DND-41 (cell line): ENCODE measurements around the gene OOSP4A.

ENCODE experiments used
- ATAC-seq: fragments of 200-7000 bp; cut with Tn5 transposase; 3 replicates; pipeline ENCODE4 v1.9.1; 2021; ENCODE audit warnings: low read depth; ENCODE audit not compliant: insufficient read depth
- DNase-seq: peaks from one replicate; pipeline ENCODE4 v3.0.0-alpha.2; 2020
- H2AFZ ChIP-seq: 2 replicates; pipeline ENCODE4 v1.6.0; 2012; ENCODE audit warnings: low read depth, low read length
- H3K27ac ChIP-seq: 2 replicates; pipeline ENCODE4 v1.5.1; 2012; ENCODE audit warnings: low read length, inconsistent platforms
- H3K27me3 ChIP-seq: fragments of 200-600 bp; sonication (generic); 2 replicates; pipeline ENCODE4 v1.6.0; 2012; ENCODE audit warnings: low read length, mild to moderate bottlenecking, inconsistent platforms; ENCODE audit not compliant: insufficient read depth, poor library complexity
- H3K36me3 ChIP-seq: 2 replicates; pipeline ENCODE4 v1.5.1; 2012; ENCODE audit warnings: low read length, inconsistent platforms; ENCODE audit not compliant: insufficient read depth
- H3K4me1 ChIP-seq: 2 replicates; pipeline ENCODE4 v1.5.1; 2012; ENCODE audit warnings: mild to moderate bottlenecking, low read length; ENCODE audit not compliant: insufficient read depth
- H3K4me2 ChIP-seq: 2 replicates; pipeline ENCODE4 v1.6.0; 2012; ENCODE audit warnings: mild to moderate bottlenecking, moderate library complexity, low read length, inconsistent platforms; ENCODE audit not compliant: insufficient read depth
- H3K4me3 ChIP-seq, 2 experiments: fragments of 200-600 bp in 1 of 2; shearing (Covaris generic) in 1 of 2; 2 replicates each; pipeline ENCODE4 v1.5.1; 2012 to 2016; ENCODE audit warnings: inconsistent platforms in 2 of 2, low read length in 2 of 2, mild to moderate bottlenecking in 2 of 2, low read depth in 1 of 2, moderate library complexity in 1 of 2
- H3K79me2 ChIP-seq: 2 replicates; pipeline ENCODE4 v1.6.0; 2012; ENCODE audit warnings: low read length, inconsistent platforms; ENCODE audit not compliant: insufficient read depth
- H3K9ac ChIP-seq: 2 replicates; pipeline ENCODE4 v1.6.0; 2012; ENCODE audit warnings: low read depth, mild to moderate bottlenecking, inconsistent platforms, low read length, moderate library complexity
- H3K9me3 ChIP-seq: 2 replicates; pipeline ENCODE4 v1.5.1; 2012; ENCODE audit warnings: low read length, moderate library complexity, mild to moderate bottlenecking, inconsistent platforms; ENCODE audit not compliant: insufficient read depth, severe bottlenecking
- H4K20me1 ChIP-seq: 2 replicates; pipeline ENCODE4 v1.6.0; 2012; ENCODE audit warnings: low read length; ENCODE audit not compliant: insufficient read depth
- EZH2 ChIP-seq: IDR thresholded peaks from 3 replicates; pipeline ENCODE4 v1.6.1; 2012; ENCODE audit warnings: borderline replicate concordance, low read depth, mild to moderate bottlenecking, moderate library complexity, low read length, inconsistent platforms; ENCODE audit not compliant: severe bottlenecking
- TF ChIP-seq, protein P1 (sequence below): IDR thresholded peaks from 2 replicates; pipeline ENCODE4 v1.5.1; 2012; ENCODE audit warnings: borderline replicate concordance, low read length, moderate library complexity, mild to moderate bottlenecking; ENCODE audit not compliant: poor library complexity, severe bottlenecking; ENCODE audit errors: extremely low read depth

Gene OOSP4A

GRCh38 chr11:59984368-59984767 is 20.5 kb downstream of the OOSP4A start:
- TF ChIP-seq, protein P1, sequence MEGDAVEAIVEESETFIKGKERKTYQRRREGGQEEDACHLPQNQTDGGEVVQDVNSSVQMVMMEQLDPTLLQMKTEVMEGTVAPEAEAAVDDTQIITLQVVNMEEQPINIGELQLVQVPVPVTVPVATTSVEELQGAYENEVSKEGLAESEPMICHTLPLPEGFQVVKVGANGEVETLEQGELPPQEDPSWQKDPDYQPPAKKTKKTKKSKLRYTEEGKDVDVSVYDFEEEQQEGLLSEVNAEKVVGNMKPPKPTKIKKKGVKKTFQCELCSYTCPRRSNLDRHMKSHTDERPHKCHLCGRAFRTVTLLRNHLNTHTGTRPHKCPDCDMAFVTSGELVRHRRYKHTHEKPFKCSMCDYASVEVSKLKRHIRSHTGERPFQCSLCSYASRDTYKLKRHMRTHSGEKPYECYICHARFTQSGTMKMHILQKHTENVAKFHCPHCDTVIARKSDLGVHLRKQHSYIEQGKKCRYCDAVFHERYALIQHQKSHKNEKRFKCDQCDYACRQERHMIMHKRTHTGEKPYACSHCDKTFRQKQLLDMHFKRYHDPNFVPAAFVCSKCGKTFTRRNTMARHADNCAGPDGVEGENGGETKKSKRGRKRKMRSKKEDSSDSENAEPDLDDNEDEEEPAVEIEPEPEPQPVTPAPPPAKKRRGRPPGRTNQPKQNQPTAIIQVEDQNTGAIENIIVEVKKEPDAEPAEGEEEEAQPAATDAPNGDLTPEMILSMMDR: no peak
- no peak for TF ChIP-seq EZH2
- Histone ChIP-seq H3K79me2 (no peaks in the 10 kb centered on the region), H3K27me3 (no peaks in the 10 kb centered on the region), H3K4me2 (no peak overlapping the region), H3K9ac (no peak overlapping the region), H3K27ac (no peak overlapping the region), H3K4me1 (no peaks in the 10 kb centered on the region), H3K36me3 (no peaks in the 10 kb centered on the region), H4K20me1 (no peaks in the 10 kb centered on the region), H3K9me3 (no peaks in the 10 kb centered on the region), H3K4me3 (no peak overlapping the region), H2AFZ (no peak overlapping the region)
- no peak for DNase-seq
- no peak for ATAC-seq

DNA sequence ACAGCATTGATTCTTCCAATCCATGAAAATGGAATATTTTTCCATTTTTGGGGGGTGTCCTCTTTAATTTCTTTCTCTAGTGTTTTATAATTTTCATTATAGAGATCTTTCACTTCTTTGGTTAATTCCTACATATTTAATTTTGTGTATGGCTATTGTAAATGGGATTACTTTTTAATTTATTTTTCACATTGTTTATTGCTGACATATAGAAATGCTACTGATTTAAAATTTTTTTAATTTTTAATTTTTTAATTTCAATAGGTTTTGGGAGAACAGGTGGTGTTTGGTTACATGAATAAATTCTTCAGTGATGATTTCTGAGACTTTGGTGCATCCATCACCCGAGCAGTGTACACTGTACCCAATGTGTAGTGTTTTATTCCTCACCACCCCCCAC is 26.6 kb downstream of the OOSP4A start:
- Histone ChIP-seq H3K27me3 (no peaks in the 10 kb centered on the region), H3K4me2 (no peak overlapping the region), H3K4me3 (no peak overlapping the region), H3K27ac (no peak overlapping the region), H3K9ac (no peak overlapping the region), H3K4me1 (no peaks in the 10 kb centered on the region), H3K79me2 (no peaks in the 10 kb centered on the region), H3K36me3 (no peaks in the 10 kb centered on the region), H3K9me3 (no peaks in the 10 kb centered on the region), H2AFZ (no peak overlapping the region), H4K20me1 (no peaks in the 10 kb centered on the region)
- DNase-seq (no peak), ATAC-seq (no peak)
- TF ChIP-seq EZH2: no peak
- TF ChIP-seq, protein P1: no peak

DNA sequence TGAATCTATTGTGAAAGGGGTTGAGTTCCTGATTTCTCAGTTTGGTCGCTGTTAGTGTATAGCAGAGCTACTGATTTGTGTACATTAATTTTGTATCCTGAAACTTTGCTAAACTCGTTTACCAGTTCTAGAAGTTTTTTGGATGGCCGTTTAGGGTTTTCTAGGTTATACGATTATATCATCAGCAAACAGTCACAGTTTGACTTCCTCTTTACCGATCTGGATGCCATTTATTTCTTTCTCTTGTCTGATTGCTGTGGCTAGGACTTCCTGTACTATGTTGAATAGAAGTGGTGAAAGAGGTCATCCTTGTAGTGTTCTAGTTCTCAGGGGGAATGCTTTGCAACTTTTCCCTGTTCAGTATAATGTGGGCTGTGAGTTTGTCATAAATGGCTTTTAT is 28.6 kb downstream of the OOSP4A start:
- H3K4me3 ChIP-seq: no peak overlapping the region
- no peaks in the 10 kb centered on the region for H3K27me3 ChIP-seq
- H3K27ac ChIP-seq: no peak overlapping the region
- no peaks in the 10 kb centered on the region for H3K4me1 ChIP-seq
- H3K9me3 ChIP-seq: no peaks in the 10 kb centered on the region
- TF ChIP-seq EZH2: no peak
- TF ChIP-seq, protein P1: no peak
- no peak overlapping the region for H2AFZ ChIP-seq
- H3K9ac ChIP-seq: no peak overlapping the region
- DNase-seq (no peak), ATAC-seq (no peak)
- H3K79me2 ChIP-seq: no peaks in the 10 kb centered on the region
- no peaks in the 10 kb centered on the region for H3K36me3 ChIP-seq
- no peaks in the 10 kb centered on the region for H4K20me1 ChIP-seq
- no peak overlapping the region for H3K4me2 ChIP-seq

DNA sequence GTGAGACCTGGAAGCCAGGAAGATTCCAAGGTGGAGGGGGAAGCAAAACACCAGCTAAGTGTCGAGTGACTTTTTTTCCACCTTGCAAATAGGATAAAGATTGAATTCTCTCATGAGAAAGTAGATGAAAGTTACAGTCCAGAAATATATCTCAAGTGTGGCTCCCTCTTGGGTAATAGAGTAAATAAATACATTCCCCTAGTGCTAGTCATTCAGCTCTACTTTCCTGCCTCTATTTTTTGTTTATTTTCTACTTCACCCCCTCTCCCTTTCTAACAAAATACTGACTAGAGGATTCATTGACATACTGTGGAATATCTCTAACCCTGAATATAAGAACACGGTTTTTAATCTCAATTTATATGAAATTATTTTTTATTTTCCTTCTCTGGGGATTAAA is 34.0 kb downstream of the OOSP4A start:
- no peak for DNase-seq
- no peak for TF ChIP-seq EZH2
- TF ChIP-seq, protein P1: no peak
- Histone ChIP-seq H4K20me1 (no peaks in the 10 kb centered on the region), H3K36me3 (no peaks in the 10 kb centered on the region), H3K4me1 (no peaks in the 10 kb centered on the region), H2AFZ (no peak overlapping the region), H3K79me2 (no peaks in the 10 kb centered on the region), H3K27ac (no peak overlapping the region), H3K9me3 (no peaks in the 10 kb centered on the region), H3K27me3 (no peaks in the 10 kb centered on the region), H3K9ac (no peak overlapping the region), H3K4me3 (no peak overlapping the region), H3K4me2 (no peak overlapping the region)
- no peak for ATAC-seq
